ENCODE measurements around the gene TRAPPC3.

- TF ChIP-seq, protein P1, sequence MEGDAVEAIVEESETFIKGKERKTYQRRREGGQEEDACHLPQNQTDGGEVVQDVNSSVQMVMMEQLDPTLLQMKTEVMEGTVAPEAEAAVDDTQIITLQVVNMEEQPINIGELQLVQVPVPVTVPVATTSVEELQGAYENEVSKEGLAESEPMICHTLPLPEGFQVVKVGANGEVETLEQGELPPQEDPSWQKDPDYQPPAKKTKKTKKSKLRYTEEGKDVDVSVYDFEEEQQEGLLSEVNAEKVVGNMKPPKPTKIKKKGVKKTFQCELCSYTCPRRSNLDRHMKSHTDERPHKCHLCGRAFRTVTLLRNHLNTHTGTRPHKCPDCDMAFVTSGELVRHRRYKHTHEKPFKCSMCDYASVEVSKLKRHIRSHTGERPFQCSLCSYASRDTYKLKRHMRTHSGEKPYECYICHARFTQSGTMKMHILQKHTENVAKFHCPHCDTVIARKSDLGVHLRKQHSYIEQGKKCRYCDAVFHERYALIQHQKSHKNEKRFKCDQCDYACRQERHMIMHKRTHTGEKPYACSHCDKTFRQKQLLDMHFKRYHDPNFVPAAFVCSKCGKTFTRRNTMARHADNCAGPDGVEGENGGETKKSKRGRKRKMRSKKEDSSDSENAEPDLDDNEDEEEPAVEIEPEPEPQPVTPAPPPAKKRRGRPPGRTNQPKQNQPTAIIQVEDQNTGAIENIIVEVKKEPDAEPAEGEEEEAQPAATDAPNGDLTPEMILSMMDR (IDR thresholded peaks at IDR 0.05), result no peak
- TF ChIP-seq POLR2A (IDR thresholded peaks at IDR 0.05), result no peak
These were observed 13.5 kb upstream of the TRAPPC3 start for GRCh38 chr1:36162680-36163239.

All from body of pancreas (tissue), 4 donors.